Osteoblast (primary cell): ENCODE measurements around the gene TRERF1. TPM values are rescaled to one million over a fixed set of nuclear protein-coding genes. Genes with fewer than 3 reads are reported as not detected.
A peak's percentile ranks its signal among the peaks of the same experiment; 100 is the strongest.

Experiments used
- DNase-seq: peaks from one replicate; pipeline ENCODE4 v3.0.0; 2011; ENCODE audit warnings: low spot score, mixed read lengths; ENCODE audit not compliant: insufficient read length; ENCODE audit errors: missing footprints
- H2AFZ ChIP-seq: 2 replicates; pipeline ENCODE4 v1.6.0; 2011; ENCODE audit warnings: mild to moderate bottlenecking, low read length
- H3K27ac ChIP-seq: 2 replicates; pipeline ENCODE4 v1.5.1; 2011; ENCODE audit warnings: mild to moderate bottlenecking, low read depth, low read length, moderate library complexity
- H3K27me3 ChIP-seq: 2 replicates; pipeline ENCODE4 v1.6.0; 2012; ENCODE audit warnings: mild to moderate bottlenecking, control low read depth, inconsistent platforms, low read length, moderate library complexity; ENCODE audit not compliant: insufficient read depth
- H3K36me3 ChIP-seq: 2 replicates; pipeline ENCODE4 v1.5.1; 2011; ENCODE audit warnings: mild to moderate bottlenecking, low read length, control low read depth, moderate library complexity; ENCODE audit not compliant: insufficient read depth
- H3K4me1 ChIP-seq: 2 replicates; pipeline ENCODE4 v1.5.1; 2011; ENCODE audit warnings: mild to moderate bottlenecking, low read length, control low read depth, moderate library complexity; ENCODE audit not compliant: insufficient read depth
- H3K4me2 ChIP-seq: 2 replicates; pipeline ENCODE4 v1.6.0; 2011; ENCODE audit warnings: mild to moderate bottlenecking, low read length; ENCODE audit not compliant: insufficient read depth
- H3K4me3 ChIP-seq: fragments of 200-600 bp; sonication (generic); 3 replicates; pipeline ENCODE4 v1.5.1; 2012; ENCODE audit warnings: mild to moderate bottlenecking, low read length, inconsistent platforms; ENCODE audit not compliant: insufficient read depth
- H3K79me2 ChIP-seq: 2 replicates; pipeline ENCODE4 v1.6.0; 2012; ENCODE audit warnings: mild to moderate bottlenecking, low read length, control low read depth, inconsistent platforms; ENCODE audit not compliant: insufficient read depth
- H3K9me3 ChIP-seq: 2 replicates; pipeline ENCODE4 v1.5.1; 2011; ENCODE audit warnings: low read depth, low read length, control low read depth
- H4K20me1 ChIP-seq: 2 replicates; pipeline ENCODE4 v1.6.0; 2012; ENCODE audit warnings: mild to moderate bottlenecking, low read length, control low read depth; ENCODE audit not compliant: insufficient read depth
- total RNA-seq: library from RNA; depleted of rRNA; stranded (reverse); fragments of >200 nt; gene quantifications from 2 replicates; pipeline ENCODE4 v1.2.3, GENCODE V29; 2012
- TF ChIP-seq, protein P1 (sequence below): IDR thresholded peaks from 2 replicates; pipeline ENCODE4 v1.5.1; 2011; ENCODE audit warnings: mild to moderate bottlenecking, low read depth, low read length, moderate library complexity; ENCODE audit errors: extremely low read depth

Gene TRERF1
- total RNA-seq, 1 donor: 4.7 TPM

- Histone ChIP-seq H3K27me3 (no peaks in the 10 kb centered on the region), H3K4me2 (no peak overlapping the region), H4K20me1 (no peaks in the 10 kb centered on the region), H3K36me3 (peaks cover 26% of the 10 kb centered on the region), H3K79me2 (no peaks in the 10 kb centered on the region), H3K4me1 (peaks cover 20% of the 10 kb centered on the region), H2AFZ (no peak overlapping the region), H3K27ac (peak overlapping the region; percentile 26), H3K9me3 (no peaks in the 10 kb centered on the region), H3K4me3 (no peak overlapping the region)
- no peak for DNase-seq
- TF ChIP-seq, protein P1, sequence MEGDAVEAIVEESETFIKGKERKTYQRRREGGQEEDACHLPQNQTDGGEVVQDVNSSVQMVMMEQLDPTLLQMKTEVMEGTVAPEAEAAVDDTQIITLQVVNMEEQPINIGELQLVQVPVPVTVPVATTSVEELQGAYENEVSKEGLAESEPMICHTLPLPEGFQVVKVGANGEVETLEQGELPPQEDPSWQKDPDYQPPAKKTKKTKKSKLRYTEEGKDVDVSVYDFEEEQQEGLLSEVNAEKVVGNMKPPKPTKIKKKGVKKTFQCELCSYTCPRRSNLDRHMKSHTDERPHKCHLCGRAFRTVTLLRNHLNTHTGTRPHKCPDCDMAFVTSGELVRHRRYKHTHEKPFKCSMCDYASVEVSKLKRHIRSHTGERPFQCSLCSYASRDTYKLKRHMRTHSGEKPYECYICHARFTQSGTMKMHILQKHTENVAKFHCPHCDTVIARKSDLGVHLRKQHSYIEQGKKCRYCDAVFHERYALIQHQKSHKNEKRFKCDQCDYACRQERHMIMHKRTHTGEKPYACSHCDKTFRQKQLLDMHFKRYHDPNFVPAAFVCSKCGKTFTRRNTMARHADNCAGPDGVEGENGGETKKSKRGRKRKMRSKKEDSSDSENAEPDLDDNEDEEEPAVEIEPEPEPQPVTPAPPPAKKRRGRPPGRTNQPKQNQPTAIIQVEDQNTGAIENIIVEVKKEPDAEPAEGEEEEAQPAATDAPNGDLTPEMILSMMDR: no peak
Observed at GRCh38 chr6:42251500-42251899, 200.2 kb downstream of the TRERF1 start.

DNA sequence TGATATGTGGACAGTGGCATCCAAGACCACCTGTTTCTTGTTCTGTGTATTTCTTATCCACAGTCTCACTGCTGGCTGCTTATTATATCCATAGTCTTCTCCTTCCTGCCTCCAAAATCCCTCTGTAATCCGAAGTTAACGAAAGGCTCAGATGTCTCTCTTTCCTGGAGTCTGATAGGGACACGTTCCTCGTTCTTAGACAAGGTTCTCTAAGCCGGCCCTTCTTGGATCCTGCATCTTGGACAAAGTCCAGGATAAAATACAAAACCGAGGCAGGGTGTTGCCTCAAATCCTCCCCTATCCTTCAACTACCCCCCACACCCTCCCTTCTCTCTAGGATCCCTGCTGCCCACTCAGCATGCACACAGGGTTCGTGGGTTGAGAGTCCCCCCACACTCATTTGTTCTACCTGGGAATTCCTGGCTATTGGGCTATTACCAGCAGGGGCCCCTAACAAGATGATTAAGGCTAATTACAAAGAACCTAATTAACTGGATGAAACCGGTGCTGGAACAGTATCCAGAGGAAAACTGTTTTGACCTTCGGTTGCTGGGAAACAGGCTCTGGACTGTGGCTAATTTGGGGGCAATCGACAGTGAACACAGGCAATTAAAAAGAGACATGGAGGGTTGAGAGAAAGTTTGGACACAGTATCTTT is 201.3 kb downstream of the TRERF1 start:
- Histone ChIP-seq H3K9me3 (no peaks in the 10 kb centered on the region), H3K27me3 (no peaks in the 10 kb centered on the region), H4K20me1 (no peaks in the 10 kb centered on the region), H3K4me3 (no peak overlapping the region), H2AFZ (no peak overlapping the region), H3K4me1 (peaks cover 18% of the 10 kb centered on the region), H3K36me3 (peaks cover 21% of the 10 kb centered on the region), H3K27ac (no peak overlapping the region), H3K4me2 (no peak overlapping the region), H3K79me2 (no peaks in the 10 kb centered on the region)
- TF ChIP-seq, protein P1: no peak
- DNase-seq: no peak

GRCh38 chr6:42249279-42249678 is 202.4 kb downstream of the TRERF1 start:
- Histone ChIP-seq H3K4me1 (peaks cover 15% of the 10 kb centered on the region), H3K36me3 (peaks cover 22% of the 10 kb centered on the region), H3K4me2 (no peak overlapping the region), H4K20me1 (no peaks in the 10 kb centered on the region), H2AFZ (no peak overlapping the region), H3K27me3 (no peaks in the 10 kb centered on the region), H3K27ac (no peak overlapping the region), H3K79me2 (no peaks in the 10 kb centered on the region), H3K4me3 (no peak overlapping the region), H3K9me3 (no peaks in the 10 kb centered on the region)
- TF ChIP-seq, protein P1: no peak
- DNase-seq: no peak

- Histone ChIP-seq H4K20me1 (no peaks in the 10 kb centered on the region), H3K4me1 (peaks cover 18% of the 10 kb centered on the region), H3K4me2 (no peak overlapping the region), H3K27ac (no peak overlapping the region), H3K36me3 (peaks cover 13% of the 10 kb centered on the region), H3K9me3 (no peaks in the 10 kb centered on the region), H3K79me2 (no peaks in the 10 kb centered on the region), H2AFZ (no peak overlapping the region), H3K27me3 (no peaks in the 10 kb centered on the region), H3K4me3 (no peak overlapping the region)
- DNase-seq: no peak
- TF ChIP-seq, protein P1: no peak
Observed at GRCh38 chr6:42243046-42243445, 208.7 kb downstream of the TRERF1 start.
